ENCODE measurements around the gene PTEN. TPM values are rescaled to one million over a fixed set of nuclear protein-coding genes. Genes with fewer than 3 reads are reported as not detected.

The PTEN gene
- total and polyA plus RNA-seq, 9 of the 15 experiments (the other 6 are each of a cell fraction or from before 2014, with no cell fraction given): 8.4 to 56.9 (median 22.2) TPM

DNA sequence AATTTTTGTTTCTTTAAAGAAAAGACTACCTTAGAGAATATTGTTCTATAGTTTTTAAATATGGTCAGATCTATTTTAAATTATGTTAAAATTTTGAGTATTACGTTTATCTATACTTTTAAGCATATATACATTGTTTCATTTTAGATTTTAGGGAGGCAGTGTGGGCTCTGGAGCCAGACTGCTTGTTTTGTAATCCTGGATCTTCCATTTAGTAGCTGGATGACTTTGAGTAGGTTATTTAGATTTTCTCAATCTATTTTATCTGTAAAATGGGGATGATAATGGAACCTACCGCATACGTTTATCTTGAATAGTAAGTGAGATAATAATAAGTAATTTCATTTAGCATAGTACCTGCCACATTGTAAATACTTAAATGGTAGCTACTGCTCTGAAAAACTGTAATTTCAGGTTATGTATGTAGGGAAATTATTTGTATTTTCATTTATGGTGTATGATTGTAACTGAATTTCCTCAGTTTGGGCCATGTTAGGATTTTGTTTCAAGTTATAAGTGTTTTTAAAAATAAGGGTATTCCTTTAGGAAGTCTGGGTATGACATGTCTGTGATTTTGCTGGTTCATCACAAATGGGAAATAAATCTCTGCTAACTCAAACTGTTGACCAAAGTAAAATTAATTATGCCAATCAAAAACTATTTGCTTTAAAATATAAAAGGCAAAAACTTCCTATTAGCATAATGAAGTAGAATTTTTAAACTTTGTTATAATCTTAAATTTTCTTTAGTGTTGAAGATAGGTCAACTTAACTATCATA lies 6.5 kb downstream of the PTEN start:
- in situ Hi-C loops (cut with MboI) (loop anchor here (25.0 kb wide), 1 partner anchor 217 kb away; no protein-coding TSS in a partner anchor), intact Hi-C loops (cut with micrococcal nuclease) (loop anchor here (5.0 kb wide), 1 partner anchor 57 kb away; no protein-coding TSS in a partner anchor)
- WGBS (ENCODE audit: insufficient coverage, low coverage, missing lambda C conversion rate): 38% methylated on average over 3 of the region's 3 CpGs
- TF ChIP-seq ZNF316 (IDR thresholded peaks at IDR 0.05): peak; percentile 68
- no peak for TF ChIP-seq CBX3 (IDR thresholded peaks at IDR 0.05; ENCODE audit: borderline replicate concordance in 1 of 2, low read length in 2 of 2)
- no peaks in the 10 kb centered on the region for H3K27me3 ChIP-seq (ENCODE audit: control insufficient read depth in 2 of 2, insufficient read depth in 2 of 2, low read length in 2 of 2)
- H3K9me1 ChIP-seq (ENCODE audit: control insufficient read depth, insufficient read depth, low read length): no peaks in the 10 kb centered on the region
- peaks cover 8% of the 10 kb centered on the region; the same call in 1 of the 2 replicates for H4K20me1 ChIP-seq (replicated peaks; ENCODE audit: control insufficient read depth, insufficient read depth, low read length)
- CTCF ChIA-PET (ENCODE audit: low intra/inter-chr PET ratio): no interaction called here
- H3K4me1 ChIP-seq (replicated peaks in 1 of 2; ENCODE audit: control insufficient read depth in 2 of 2, insufficient read depth in 2 of 2, low read length in 2 of 2): peaks cover 0 to 2% of the 10 kb centered on the region in 2 experiments; a peak in 1 of 5 replicates
- H3K4me3 ChIP-seq: no peak overlapping the region
- H3K9ac ChIP-seq (ENCODE audit: insufficient read depth in 1 of 2, low read depth in 2 of 2, low read length in 2 of 2): no peak overlapping the region
- FAIRE-seq: no peak
- ATAC-seq: no peak
- no peak overlapping the region for H2AFZ ChIP-seq (ENCODE audit: low read depth, low read length)
- no peaks in the 10 kb centered on the region for H3K9me3 ChIP-seq (replicated peaks; ENCODE audit: control insufficient read depth, insufficient read depth, low read depth, low read length)
- H3K4me2 ChIP-seq (ENCODE audit: insufficient read depth, low read length): no peak overlapping the region
- POLR2A ChIA-PET: no interaction called here
- DNase-seq (ENCODE audit: extremely low read depth in 1 of 4, low spot score in 3 of 4): no peak
- peaks cover 2% of the 10 kb centered on the region; the same call in 1 of the 3 replicates for H3K36me3 ChIP-seq (ENCODE audit: control insufficient read depth, insufficient read depth, low read length)
- no TSS peak for BruUV-seq (replicated peaks)
- peaks cover 95% of the 10 kb centered on the region for H3K79me2 ChIP-seq (ENCODE audit: control insufficient read depth, insufficient read depth, low read length)
- no peak overlapping the region for H3K27ac ChIP-seq (ENCODE audit: extremely low read depth, low read depth, low read length)

DNA sequence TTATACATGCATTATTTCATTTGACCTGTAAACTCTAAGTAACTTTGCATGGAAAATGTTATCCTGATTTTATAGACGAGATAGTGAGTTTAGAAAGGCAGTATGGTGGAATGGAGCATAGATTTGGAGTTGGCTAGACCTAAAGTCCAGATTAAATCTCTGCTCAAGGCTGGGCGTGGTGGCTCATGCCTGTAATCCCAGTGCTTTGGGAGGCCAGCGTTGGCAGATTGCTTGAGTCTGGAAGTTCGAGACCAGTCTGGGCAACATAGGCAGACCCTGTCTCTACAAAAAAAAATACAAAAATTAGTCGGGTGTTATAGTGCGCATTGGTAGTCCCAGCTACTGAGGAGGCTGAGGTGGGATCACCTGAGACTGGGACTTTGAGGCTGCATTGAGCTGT lies 9.4 kb downstream of the PTEN start:
- peaks cover 94% of the 10 kb centered on the region for H3K79me2 ChIP-seq (ENCODE audit: control insufficient read depth, insufficient read depth, low read length)
- H3K4me3 ChIP-seq: no peak overlapping the region
- no TSS peak for BruUV-seq (replicated peaks)
- intact Hi-C loops (cut with micrococcal nuclease): no loop called here
- DNase-seq (ENCODE audit: extremely low read depth in 1 of 4, low spot score in 3 of 4): no peak
- H3K36me3 ChIP-seq (ENCODE audit: control insufficient read depth, insufficient read depth, low read length): no peaks in the 10 kb centered on the region; the same call in 2 of the 3 replicates
- WGBS (ENCODE audit: insufficient coverage, low coverage, missing lambda C conversion rate): 69% methylated on average over 5 of the region's 6 CpGs
- H3K27me3 ChIP-seq (ENCODE audit: control insufficient read depth in 2 of 2, insufficient read depth in 2 of 2, low read length in 2 of 2): no peaks in the 10 kb centered on the region
- H3K27ac ChIP-seq (ENCODE audit: extremely low read depth, low read depth, low read length): no peak overlapping the region
- no peak overlapping the region for H3K9ac ChIP-seq (ENCODE audit: insufficient read depth in 1 of 2, low read depth in 2 of 2, low read length in 2 of 2)
- H3K9me3 ChIP-seq (replicated peaks; ENCODE audit: control insufficient read depth, insufficient read depth, low read depth, low read length): no peaks in the 10 kb centered on the region
- no peaks in the 10 kb centered on the region for H3K9me1 ChIP-seq (ENCODE audit: control insufficient read depth, insufficient read depth, low read length)
- peaks cover 0 to 2% of the 10 kb centered on the region in 2 experiments; a peak in 1 of 5 replicates for H3K4me1 ChIP-seq (replicated peaks in 1 of 2; ENCODE audit: control insufficient read depth in 2 of 2, insufficient read depth in 2 of 2, low read length in 2 of 2)
- no peaks in the 10 kb centered on the region for H4K20me1 ChIP-seq (replicated peaks; ENCODE audit: control insufficient read depth, insufficient read depth, low read length)
- TF ChIP-seq RCOR1 (IDR thresholded peaks at IDR 0.05; ENCODE audit: borderline replicate concordance in 1 of 2, low read depth in 2 of 2, low read length in 2 of 2) (peak in 1 of 2 experiments; percentile 52; a peak in 1 of 4 replicates), KDM1A (IDR thresholded peaks at IDR 0.05) (peak in 1 of 2 experiments; percentile 18; a peak in 1 of 4 replicates), CBX3 (IDR thresholded peaks at IDR 0.05; ENCODE audit: borderline replicate concordance in 1 of 2, low read length in 2 of 2) (no peak)
- ChIA-PET POLR2A (interaction anchor here (0.7 to 1.1 kb wide), 2 partner anchors 10 to 1666 kb away, joined by 3 to 4 read pairs; partner anchors contain the start of genes KLLN and PTEN), CTCF (ENCODE audit: low intra/inter-chr PET ratio) (interaction anchor here (0.6 kb wide), 1 partner anchor 9 kb away, joined by 3 read pairs; no protein-coding TSS in a partner anchor)
- in situ Hi-C loops (cut with MboI): loop anchor here (25.0 kb wide), 1 partner anchor 214 kb away; no protein-coding TSS in a partner anchor
- H2AFZ ChIP-seq (ENCODE audit: low read depth, low read length): no peak overlapping the region
- FAIRE-seq: no peak
- H3K4me2 ChIP-seq (ENCODE audit: insufficient read depth, low read length): no peak overlapping the region
- no peak for ATAC-seq

Data from K562 (cell line).